IMR-90 (cell line): Measurements from ENCODE around the gene BLTP3A. TPM values are rescaled to one million over a fixed set of nuclear protein-coding genes. Genes with fewer than 3 reads are reported as not detected.

Source experiments
- ATAC-seq: fragments of 200-7000 bp; cut with Tn5 transposase; 2 replicates; pipeline ENCODE4 v1.9.1; 2020; ENCODE audit warnings: low read depth, mild to moderate bottlenecking, moderate library complexity
- BruUV-seq: library from RNA; stranded (reverse); fragments of 400-500 nt; replicated peaks from 2 replicates; lab custom pipeline; 2021; lab: Mats Ljungman, UMichigan
- CTCF ChIA-PET: fragments of 300-600 bp; formaldehyde crosslinking; extraction: SDS; loops from one replicate; lab custom pipeline; 2021; ENCODE audit warnings: antibody characterized with exemption; lab: Yijun Ruan, JAX
- POLR2A ChIA-PET: fragments of 300-600 bp; sonication (Branson Sonifier 250); formaldehyde crosslinking; loops from one replicate; lab custom pipeline; 2022; ENCODE audit warnings: antibody characterized with exemption; ENCODE audit not compliant: unreplicated experiment; lab: Charles Lee
- DNase-seq: peaks from one replicate; pipeline ENCODE4 v3.0.0; 2013
- H2AFZ ChIP-seq: replicated peaks from 2 replicates; pipeline ENCODE3; 2013; ENCODE audit warnings: low read length, mild to moderate bottlenecking; ENCODE audit not compliant: poor library complexity
- H2AK5ac ChIP-seq: 2 replicates; pipeline ENCODE4 v1.6.1; 2013; ENCODE audit warnings: low read depth, low read length, inconsistent platforms
- H2AK9ac ChIP-seq: replicated peaks from 2 replicates; pipeline ENCODE3; 2013; ENCODE audit warnings: mild to moderate bottlenecking, low read depth, low read length, moderate library complexity; ENCODE audit not compliant: poor library complexity
- H2BK120ac ChIP-seq: 2 replicates; pipeline ENCODE4 v1.6.1; 2013; ENCODE audit warnings: low read depth, low read length, inconsistent platforms
- H2BK15ac ChIP-seq: 3 replicates; pipeline ENCODE4 v1.6.1; 2013; ENCODE audit warnings: low read depth, low read length, inconsistent platforms
- H2BK20ac ChIP-seq: 2 replicates; pipeline ENCODE4 v1.6.1; 2013; ENCODE audit warnings: low read depth, mild to moderate bottlenecking, inconsistent platforms, low read length, moderate library complexity
- H2BK5ac ChIP-seq: 2 replicates; pipeline ENCODE4 v1.6.1; 2013; ENCODE audit warnings: mild to moderate bottlenecking, low read depth, low read length, inconsistent platforms; ENCODE audit not compliant: poor library complexity, severe bottlenecking
- H3K14ac ChIP-seq: replicated peaks from 2 replicates; pipeline ENCODE4 v1.6.1; 2013; ENCODE audit warnings: low read depth, low read length, inconsistent platforms
- H3K18ac ChIP-seq: 2 replicates; pipeline ENCODE4 v1.6.1; 2013; ENCODE audit warnings: low read depth, low read length, control low read depth
- H3K23ac ChIP-seq: 2 replicates; pipeline ENCODE4 v1.6.1; 2013; ENCODE audit warnings: low read depth, low read length, inconsistent platforms
- H3K27ac ChIP-seq: 2 replicates; pipeline ENCODE4 v1.5.1; 2013; ENCODE audit warnings: mild to moderate bottlenecking, control low read depth, low read length; ENCODE audit not compliant: insufficient read depth
- H3K27me3 ChIP-seq: 2 replicates; pipeline ENCODE4 v1.6.1; 2013; ENCODE audit warnings: low read length; ENCODE audit not compliant: control insufficient read depth, insufficient read depth
- H3K36me3 ChIP-seq: 2 replicates; pipeline ENCODE4 v1.6.1; 2013; ENCODE audit warnings: low read length, mixed read lengths; ENCODE audit not compliant: control insufficient read depth, insufficient read depth
- H3K4ac ChIP-seq: 2 replicates; pipeline ENCODE4 v1.6.1; 2013; ENCODE audit warnings: low read depth, low read length, inconsistent platforms
- H3K4me1 ChIP-seq: 2 replicates; pipeline ENCODE4 v1.6.1; 2013; ENCODE audit warnings: low read length, mixed read lengths; ENCODE audit not compliant: control insufficient read depth, insufficient read depth
- H3K4me2 ChIP-seq: 2 replicates; pipeline ENCODE4 v1.6.1; 2013; ENCODE audit warnings: low read depth, mild to moderate bottlenecking, control low read depth, low read length, moderate library complexity
- H3K4me3 ChIP-seq: 2 replicates; pipeline ENCODE4 v1.5.1; 2013; ENCODE audit warnings: low read depth, mild to moderate bottlenecking, control low read depth, low read length, moderate library complexity; ENCODE audit not compliant: insufficient read depth
- H3K56ac ChIP-seq: 2 replicates; pipeline ENCODE4 v1.6.1; 2013; ENCODE audit warnings: low read length, inconsistent platforms; ENCODE audit not compliant: insufficient read depth; ENCODE audit errors: extremely low read depth
- H3K79me1 ChIP-seq, 2 experiments: 2 replicates each; pipeline ENCODE4 v1.6.1; 2013; ENCODE audit warnings: low read length in 2 of 2, inconsistent platforms in 1 of 2, low read depth in 1 of 2
- H3K9ac ChIP-seq: 2 replicates; pipeline ENCODE4 v1.6.1; 2013; ENCODE audit warnings: low read depth, low read length, control low read depth
- H3K9me1 ChIP-seq: 2 replicates; pipeline ENCODE4 v1.6.1; 2013; ENCODE audit warnings: low read length, inconsistent platforms; ENCODE audit not compliant: insufficient read depth
- H3K9me3 ChIP-seq: 2 replicates; pipeline ENCODE4 v1.6.1; 2013; ENCODE audit warnings: low read length; ENCODE audit not compliant: control insufficient read depth, insufficient read depth
- H4K20me1 ChIP-seq: 2 replicates; pipeline ENCODE4 v1.6.1; 2013; ENCODE audit warnings: low read length, inconsistent platforms; ENCODE audit not compliant: insufficient read depth
- H4K5ac ChIP-seq: 2 replicates; pipeline ENCODE4 v1.6.1; 2013; ENCODE audit warnings: mild to moderate bottlenecking, low read depth, low read length, control low read depth
- H4K8ac ChIP-seq, 2 experiments: 2 replicates each; pipeline ENCODE4 v1.6.1; 2013; ENCODE audit warnings: low read depth in 2 of 2, low read length in 2 of 2, control low read depth in 1 of 2, inconsistent platforms in 1 of 2
- H4K91ac ChIP-seq: 2 replicates; pipeline ENCODE4 v1.6.1; 2013; ENCODE audit warnings: low read depth, low read length, inconsistent platforms; ENCODE audit not compliant: insufficient read depth
- BHLHE40 ChIP-seq: fragments of 150-350 bp; IDR thresholded peaks from 2 replicates; pipeline ENCODE4 v1.6.1; 2016; ENCODE audit warnings: mild to moderate bottlenecking, low read depth, low read length
- CEBPB ChIP-seq: IDR thresholded peaks from 2 replicates; pipeline ENCODE4 v1.6.1; 2012; ENCODE audit warnings: low read depth, low read length, improper control_type of control experiment
- CHD1 ChIP-seq: IDR thresholded peaks from 2 replicates; pipeline ENCODE4 v1.6.1; 2012; ENCODE audit warnings: low read depth, low read length, improper control_type of control experiment
- FOS ChIP-seq: fragments of 150-350 bp; IDR thresholded peaks from 2 replicates; pipeline ENCODE4 v1.6.1; 2016; ENCODE audit warnings: low read depth, low read length
- MAFK ChIP-seq: IDR thresholded peaks from 2 replicates; pipeline ENCODE4 v1.6.1; 2012; ENCODE audit warnings: low read depth, low read length, improper control_type of control experiment
- MAZ ChIP-seq: IDR thresholded peaks from 2 replicates; pipeline ENCODE4 v1.6.1; 2012; ENCODE audit warnings: low read depth, mild to moderate bottlenecking, low read length, improper control_type of control experiment, moderate library complexity, borderline replicate concordance
- MXI1 ChIP-seq: IDR thresholded peaks from 2 replicates; pipeline ENCODE4 v1.6.1; 2012; ENCODE audit warnings: low read depth, mild to moderate bottlenecking, low read length, moderate library complexity, borderline replicate concordance
- NFE2L2 ChIP-seq: fragments of 150-350 bp; IDR thresholded peaks from 2 replicates; pipeline ENCODE4 v1.6.1; 2016; ENCODE audit warnings: low read depth, mild to moderate bottlenecking, low read length
- POLR2A ChIP-seq: IDR thresholded peaks from 2 replicates; pipeline ENCODE4 v1.6.1; 2012; ENCODE audit warnings: mild to moderate bottlenecking, low read depth, low read length
- RAD21 ChIP-seq: IDR thresholded peaks from 2 replicates; pipeline ENCODE4 v1.6.1; 2012; ENCODE audit warnings: low read length, improper control_type of control experiment
- RCOR1 ChIP-seq: IDR thresholded peaks from 2 replicates; pipeline ENCODE4 v1.6.1; 2012; ENCODE audit warnings: mild to moderate bottlenecking, low read length, improper control_type of control experiment; ENCODE audit not compliant: insufficient replicate concordance
- RFX5 ChIP-seq: IDR thresholded peaks from 2 replicates; pipeline ENCODE4 v1.8.0; 2012; ENCODE audit warnings: low read depth, mild to moderate bottlenecking, low read length, moderate library complexity
- SMC3 ChIP-seq: fragments of 150-350 bp; IDR thresholded peaks from 2 replicates; pipeline ENCODE4 v1.6.1; 2016; ENCODE audit warnings: low read depth, mild to moderate bottlenecking, antibody characterized with exemption, low read length, moderate library complexity
- WGBS, 2 experiments: methylation state at CpG; one replicate each; pipeline versions ENCODE4 v1.1.5 to v1.1.7; 2013; ENCODE audit warnings: missing lambda C conversion rate in 2 of 2; ENCODE audit not compliant: insufficient read length in 1 of 2; ENCODE audit errors: extremely low coverage in 2 of 2; 5-methylcytosine and 5-hydroxymethylcytosine counted together
- dilution Hi-C: fragments of 300-500 bp; cut with HindIII; formaldehyde crosslinking; loops from one replicate; pipeline ENCODE4 v1.14.3; 2018; ENCODE audit warnings: low sequenced_read_pairs; ENCODE audit not compliant: unreplicated experiment
- in situ Hi-C: fragments of 300-500 bp; cut with MboI; formaldehyde crosslinking; loops from 3 replicates; pipeline ENCODE4 v1.14.3; 2019; ENCODE audit warnings: low sequenced_read_pairs, inconsistent platforms, mixed read lengths
- intact Hi-C: fragments of 100-400 bp; cut with micrococcal nuclease; formaldehyde crosslinking; loops from 2 replicates; pipeline ENCODE4 v1.10.0; 2022
- polyA plus RNA-seq, 3 experiments: library from polyadenylated mRNA; depleted of rRNA; stranded (reverse); fragments of >200 nt; gene quantifications; 2 replicates each; pipeline ENCODE4 v1.2.3, GENCODE V29; 2012; ENCODE audit warnings: low replicate concordance in 1 of 3
- total RNA-seq: library from RNA; depleted of rRNA; stranded (reverse); fragments of >200 nt; gene quantifications from 2 replicates; pipeline ENCODE4 v1.2.3, GENCODE V29; 2012
- TF ChIP-seq, protein P1 (sequence below): fragments of 150-350 bp; IDR thresholded peaks from 2 replicates; pipeline ENCODE4 v1.6.1; 2016; ENCODE audit warnings: low read depth, mild to moderate bottlenecking, low read length, moderate library complexity, borderline replicate concordance
- TF ChIP-seq, protein P2 (sequence below): fragments of 150-350 bp; IDR thresholded peaks from 2 replicates; pipeline ENCODE4 v1.6.1; 2017; ENCODE audit warnings: mild to moderate bottlenecking, antibody characterized with exemption, low read length, low read depth
- TF ChIP-seq, protein P3 (sequence below): conservative IDR thresholded peaks from 2 replicates; pipeline ENCODE4 v1.5.1; 2012; ENCODE audit warnings: mild to moderate bottlenecking, low read depth, low read length, improper control_type of control experiment

Gene BLTP3A
- total and polyA plus RNA-seq, 2 of the 4 experiments (the other 2 are of a cell fraction), result 3.0 to 4.7 TPM

DNA sequence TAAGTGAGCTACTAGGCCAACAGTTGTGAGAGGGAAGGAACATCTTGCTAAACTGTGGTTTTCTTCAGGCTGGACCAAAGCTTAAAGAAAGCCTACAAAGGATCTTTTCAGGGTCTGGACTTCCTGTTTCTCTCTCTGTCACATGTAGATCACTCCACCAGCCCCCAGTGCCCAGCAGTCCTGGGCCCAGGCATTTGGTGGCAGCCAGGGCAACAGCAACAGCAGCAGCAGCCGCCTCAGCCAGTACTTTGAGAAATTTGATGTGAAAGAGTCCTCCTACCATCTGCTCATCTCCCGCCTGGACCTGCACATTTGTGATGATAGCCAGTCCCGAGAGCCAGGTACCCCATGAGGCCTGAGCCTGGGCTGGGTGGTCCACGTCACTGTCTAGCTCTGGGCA is 44.1 kb downstream of the BLTP3A start:
- dilution Hi-C loops (no loop called here), in situ Hi-C loops (no loop called here), intact Hi-C loops (no loop called here)
- Histone ChIP-seq H4K8ac (no peak overlapping the region), H2BK20ac (no peak overlapping the region), H3K79me1 (no peaks in the 10 kb centered on the region), H3K9ac (no peak overlapping the region), H3K9me1 (no peaks in the 10 kb centered on the region; the same call in 1 of the 2 replicates), H3K27ac (no peak overlapping the region), H2AK5ac (no peak overlapping the region), H3K9me3 (no peaks in the 10 kb centered on the region), H4K20me1 (no peaks in the 10 kb centered on the region), H3K4me2 (no peak overlapping the region), H3K36me3 (peaks cover 6% of the 10 kb centered on the region), H2AK9ac (no peak overlapping the region), H3K14ac (no peak overlapping the region), H4K5ac (no peak overlapping the region), H2BK5ac (no peak overlapping the region), H3K4me3 (no peak overlapping the region), H2BK120ac (no peak overlapping the region), H2AFZ (no peak overlapping the region), H2BK15ac (no peak overlapping the region), H3K4me1 (no peaks in the 10 kb centered on the region; the same call in 1 of the 2 replicates), H3K23ac (no peak overlapping the region), H3K4ac (no peak overlapping the region), H3K27me3 (no peaks in the 10 kb centered on the region), H3K56ac (no peak overlapping the region), H4K91ac (no peak overlapping the region), H3K18ac (no peak overlapping the region)
- no TSS peak for BruUV-seq
- CTCF ChIA-PET, result interaction anchor here (0.6 kb wide), 1 partner anchor 262 kb away, joined by 4 read pairs; no protein-coding TSS in a partner anchor
- no peak for ATAC-seq
- TF ChIP-seq FOS (no peak), RAD21 (no peak), NFE2L2 (no peak), SMC3 (no peak), MAFK (no peak), POLR2A (no peak), BHLHE40 (no peak), MXI1 (no peak), CHD1 (no peak), MAZ (no peak), CEBPB (no peak), RFX5 (no peak), RCOR1 (no peak)
- TF ChIP-seq, protein P1, sequence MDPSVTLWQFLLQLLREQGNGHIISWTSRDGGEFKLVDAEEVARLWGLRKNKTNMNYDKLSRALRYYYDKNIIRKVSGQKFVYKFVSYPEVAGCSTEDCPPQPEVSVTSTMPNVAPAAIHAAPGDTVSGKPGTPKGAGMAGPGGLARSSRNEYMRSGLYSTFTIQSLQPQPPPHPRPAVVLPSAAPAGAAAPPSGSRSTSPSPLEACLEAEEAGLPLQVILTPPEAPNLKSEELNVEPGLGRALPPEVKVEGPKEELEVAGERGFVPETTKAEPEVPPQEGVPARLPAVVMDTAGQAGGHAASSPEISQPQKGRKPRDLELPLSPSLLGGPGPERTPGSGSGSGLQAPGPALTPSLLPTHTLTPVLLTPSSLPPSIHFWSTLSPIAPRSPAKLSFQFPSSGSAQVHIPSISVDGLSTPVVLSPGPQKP, result no peak
- TF ChIP-seq, protein P2, sequence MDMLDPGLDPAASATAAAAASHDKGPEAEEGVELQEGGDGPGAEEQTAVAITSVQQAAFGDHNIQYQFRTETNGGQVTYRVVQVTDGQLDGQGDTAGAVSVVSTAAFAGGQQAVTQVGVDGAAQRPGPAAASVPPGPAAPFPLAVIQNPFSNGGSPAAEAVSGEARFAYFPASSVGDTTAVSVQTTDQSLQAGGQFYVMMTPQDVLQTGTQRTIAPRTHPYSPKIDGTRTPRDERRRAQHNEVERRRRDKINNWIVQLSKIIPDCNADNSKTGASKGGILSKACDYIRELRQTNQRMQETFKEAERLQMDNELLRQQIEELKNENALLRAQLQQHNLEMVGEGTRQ, result no peak
- TF ChIP-seq, protein P3, sequence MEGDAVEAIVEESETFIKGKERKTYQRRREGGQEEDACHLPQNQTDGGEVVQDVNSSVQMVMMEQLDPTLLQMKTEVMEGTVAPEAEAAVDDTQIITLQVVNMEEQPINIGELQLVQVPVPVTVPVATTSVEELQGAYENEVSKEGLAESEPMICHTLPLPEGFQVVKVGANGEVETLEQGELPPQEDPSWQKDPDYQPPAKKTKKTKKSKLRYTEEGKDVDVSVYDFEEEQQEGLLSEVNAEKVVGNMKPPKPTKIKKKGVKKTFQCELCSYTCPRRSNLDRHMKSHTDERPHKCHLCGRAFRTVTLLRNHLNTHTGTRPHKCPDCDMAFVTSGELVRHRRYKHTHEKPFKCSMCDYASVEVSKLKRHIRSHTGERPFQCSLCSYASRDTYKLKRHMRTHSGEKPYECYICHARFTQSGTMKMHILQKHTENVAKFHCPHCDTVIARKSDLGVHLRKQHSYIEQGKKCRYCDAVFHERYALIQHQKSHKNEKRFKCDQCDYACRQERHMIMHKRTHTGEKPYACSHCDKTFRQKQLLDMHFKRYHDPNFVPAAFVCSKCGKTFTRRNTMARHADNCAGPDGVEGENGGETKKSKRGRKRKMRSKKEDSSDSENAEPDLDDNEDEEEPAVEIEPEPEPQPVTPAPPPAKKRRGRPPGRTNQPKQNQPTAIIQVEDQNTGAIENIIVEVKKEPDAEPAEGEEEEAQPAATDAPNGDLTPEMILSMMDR, result no peak
- no peak for DNase-seq
- 100% methylated on average over 2 of the region's 4 CpGs; no CpG with 5 or more reads in 1 of the 2 experiments for WGBS, 2 experiments
- POLR2A ChIA-PET, result no interaction called here
